NOMO-1 treated with DMSO at 0.1 percent for 48 hours (cell line): ENCODE data around the gene S100Z.
"Not testable (repeated sequence)": the region's sequence is repeated elsewhere in the genome, so short reads cannot be mapped to it uniquely, and the experiment has no call there.

Experiments
- DNase-seq: peaks from one replicate; lab custom pipeline; 2025; ENCODE audit not compliant: unreplicated experiment; lab: John Stamatoyannopoulos, UW

S100Z gene

GRCh38 chr5:76867827-76868693, 18.2 kb downstream of the S100Z start:
- peak; percentile 48 for DNase-seq

- no peak for DNase-seq
Observed at GRCh38 chr5:76870046-76870445, 20.2 kb downstream of the S100Z start.

GRCh38 chr5:76874088-76874581, 24.3 kb downstream of the S100Z start:
- DNase-seq = peak; percentile 72

- DNase-seq = no peak
Observed at GRCh38 chr5:76888733-76889300, 39.0 kb downstream of the S100Z start.

GRCh38 chr5:76893294-76893693, 43.5 kb downstream of the S100Z start:
- DNase-seq = no peak

GRCh38 chr5:76896196-76896595, 46.4 kb downstream of the S100Z start:
- no peak for DNase-seq

GRCh38 chr5:76901522-76901921, 51.7 kb downstream of the S100Z start:
- DNase-seq = no peak

GRCh38 chr5:76908166-76908565, 58.4 kb downstream of the S100Z start:
- no peak for DNase-seq

- not testable (repeated sequence) for DNase-seq
Observed at GRCh38 chr5:76910344-76910933, 60.6 kb downstream of the S100Z start.

GRCh38 chr5:76914671-76915070, 64.9 kb downstream of the S100Z start:
- not testable (repeated sequence) for DNase-seq

GRCh38 chr5:76918539-76918938, 68.7 kb downstream of the S100Z start:
- no peak for DNase-seq

GRCh38 chr5:76920491-76920890, 70.7 kb downstream of the S100Z start:
- no peak for DNase-seq

- no peak for DNase-seq
Observed at GRCh38 chr5:76926329-76927105, 76.7 kb downstream of the S100Z start.

GRCh38 chr5:76927961-76928360, 78.1 kb downstream of the S100Z start:
- DNase-seq = no peak

GRCh38 chr5:76930083-76930482, 80.3 kb downstream of the S100Z start:
- no peak for DNase-seq

GRCh38 chr5:76938177-76938576, 88.4 kb downstream of the S100Z start:
- DNase-seq = no peak

GRCh38 chr5:76941000-76941399, 91.2 kb downstream of the S100Z start:
- no peak for DNase-seq

GRCh38 chr5:76941442-76941841, 91.6 kb downstream of the S100Z start:
- DNase-seq = no peak

- DNase-seq = no peak
Observed at GRCh38 chr5:76942581-76942980, 92.8 kb downstream of the S100Z start.

- no peak for DNase-seq
Observed at GRCh38 chr5:76943006-76943405, 93.2 kb downstream of the S100Z start.

GRCh38 chr5:76944638-76945037, 94.8 kb downstream of the S100Z start:
- DNase-seq = no peak
